HCT116 (cell line): ENCODE measurements around the gene GRIP1. TPM values are rescaled to one million over a fixed set of nuclear protein-coding genes. Genes with fewer than 3 reads are reported as not detected.

Source experiments
- ATAC-seq: fragments of 200-7000 bp; cut with Tn5 transposase; 2 replicates; pipeline ENCODE4 v1.9.1; 2020; ENCODE audit warnings: mild to moderate bottlenecking, moderate library complexity
- BruUV-seq: library from RNA; stranded (reverse); fragments of 400-500 nt; replicated peaks from 2 replicates; lab custom pipeline; 2021; lab: Mats Ljungman, UMichigan
- CTCF ChIA-PET: fragments of 300-600 bp; sonication (Branson Sonifier 250); formaldehyde crosslinking; loops from one replicate; lab custom pipeline; 2021; ENCODE audit warnings: antibody characterized with exemption; lab: Charles Lee
- POLR2A ChIA-PET: fragments of 300-600, 350-600 bp; sonication (Branson Sonifier 250); formaldehyde crosslinking; loops from one replicate; lab custom pipeline; 2021; ENCODE audit warnings: antibody characterized with exemption; lab: Charles Lee
- RAD21 ChIA-PET, 2 experiments: fragments of 300-600 bp; sonication (Branson Sonifier 250); formaldehyde crosslinking; loops; one replicate each; lab custom pipeline; 2023; ENCODE audit warnings: low total read pairs in 2 of 2; ENCODE audit not compliant: uncharacterized antibody in 2 of 2, unreplicated experiment in 2 of 2, low non-redundant PET in 1 of 2; lab: Charles Lee
- DNase-seq: peaks from one replicate; pipeline ENCODE4 v3.0.0-alpha.2; 2010; ENCODE audit warnings: low read depth, low spot score
- H2AFZ ChIP-seq: fragments of 200-600 bp; shearing (Covaris generic), sonication (generic); 2 replicates; pipeline ENCODE4 v1.6.1; 2017; ENCODE audit warnings: low read depth, mixed run types, mixed read lengths, antibody characterized with exemption, low read length; ENCODE audit not compliant: poor library complexity, severe bottlenecking
- H3K27ac ChIP-seq: 2 replicates; pipeline ENCODE4 v1.5.1; 2012; ENCODE audit warnings: low read depth, low read length
- H3K27me3 ChIP-seq: fragments of 200-600 bp; sonication (generic); 2 replicates; pipeline ENCODE4 v1.6.1; 2016; ENCODE audit warnings: mixed run types, low read length, mixed read lengths; ENCODE audit not compliant: insufficient read depth
- H3K36me3 ChIP-seq, 2 experiments: fragments of 200-500 bp in 1 of 2; fragments of 200-600 bp in 1 of 2; sonication (Bioruptor generic) in 1 of 2; sonication (generic) in 1 of 2; 2 replicates each; pipeline versions ENCODE4 v1.5.1 to v1.6.1; 2014 to 2016; ENCODE audit warnings: low read length in 2 of 2, inconsistent platforms in 1 of 2, mixed read lengths in 1 of 2, mixed run types in 1 of 2; ENCODE audit not compliant: insufficient read depth in 2 of 2, control insufficient read depth in 1 of 2
- H3K4me1 ChIP-seq, 2 experiments: fragments of 200-600 bp in 1 of 2; sonication (generic) in 1 of 2; 2 replicates each; pipeline versions ENCODE4 v1.5.1 to v1.6.1; 2012 to 2017; ENCODE audit warnings: low read length in 2 of 2, inconsistent platforms in 1 of 2, mild to moderate bottlenecking in 1 of 2, mixed read lengths in 1 of 2, mixed run types in 1 of 2, moderate library complexity in 1 of 2; ENCODE audit not compliant: insufficient read depth in 2 of 2, control insufficient read depth in 1 of 2
- H3K4me2 ChIP-seq: fragments of 200-600 bp; sonication (generic); 2 replicates; pipeline ENCODE4 v1.6.1; 2017; ENCODE audit warnings: mixed run types, low read length, mixed read lengths
- H3K4me3 ChIP-seq, 2 experiments: fragments of 200-600 bp in 1 of 2; sonication (generic) in 1 of 2; replicated peaks in 1 of 2; 2 replicates each; pipeline ENCODE4 v1.5.1; 2011 to 2016; ENCODE audit warnings: low read length in 2 of 2, control low read depth in 1 of 2, low read depth in 1 of 2, mild to moderate bottlenecking in 1 of 2, mixed read lengths in 1 of 2, mixed run types in 1 of 2
- H3K79me2 ChIP-seq: fragments of 200-600 bp; sonication (generic); 2 replicates; pipeline ENCODE4 v1.6.1; 2017; ENCODE audit warnings: mild to moderate bottlenecking, mixed run types, low read length, moderate library complexity, mixed read lengths; ENCODE audit not compliant: insufficient read depth
- H3K9ac ChIP-seq: fragments of 200-600 bp; sonication (generic); 2 replicates; pipeline ENCODE4 v1.6.1; 2016; ENCODE audit warnings: low read length, mixed read lengths
- H3K9me2 ChIP-seq: fragments of 200-600 bp; sonication (generic), shearing (Covaris generic); 2 replicates; pipeline ENCODE4 v1.6.1; 2017; ENCODE audit warnings: mixed run types, mild to moderate bottlenecking, moderate library complexity; ENCODE audit not compliant: insufficient read depth
- H3K9me3 ChIP-seq, 2 experiments: fragments of 200-500 bp in 1 of 2; fragments of 200-600 bp in 1 of 2; sonication (Bioruptor generic) in 1 of 2; sonication (generic) in 1 of 2; 2 replicates each; pipeline ENCODE4 v1.6.1; 2014 to 2017; ENCODE audit warnings: low read length in 2 of 2, mixed read lengths in 2 of 2, inconsistent platforms in 1 of 2, low read depth in 1 of 2, mild to moderate bottlenecking in 1 of 2, mixed run types in 1 of 2, moderate library complexity in 1 of 2; ENCODE audit not compliant: control insufficient read depth in 1 of 2, insufficient read depth in 1 of 2
- H4K20me1 ChIP-seq: fragments of 200-600 bp; sonication (generic), shearing (Covaris generic); 2 replicates; pipeline ENCODE4 v1.6.1; 2017; ENCODE audit warnings: mixed run types, mild to moderate bottlenecking, moderate library complexity; ENCODE audit not compliant: insufficient read depth
- CBX3 ChIP-seq: IDR thresholded peaks from 2 replicates; pipeline ENCODE4 v1.6.1; 2012; ENCODE audit warnings: low read depth
- FOSL1 ChIP-seq: IDR thresholded peaks from 2 replicates; pipeline ENCODE4 v1.6.1; 2012; ENCODE audit warnings: low read depth
- JUND ChIP-seq: IDR thresholded peaks from 2 replicates; pipeline ENCODE4 v1.6.1; 2012
- REST ChIP-seq: IDR thresholded peaks from 2 replicates; pipeline ENCODE4 v1.6.1; 2012; ENCODE audit warnings: low read depth
- SIN3A ChIP-seq: IDR thresholded peaks from 2 replicates; pipeline ENCODE4 v1.6.1; 2012; ENCODE audit warnings: low read depth
- SP1 ChIP-seq: IDR thresholded peaks from 2 replicates; pipeline ENCODE4 v1.6.1; 2012; ENCODE audit warnings: low read depth
- TCF7L2 ChIP-seq: IDR thresholded peaks from 2 replicates; pipeline ENCODE4 v1.7.0; 2011; ENCODE audit warnings: borderline replicate concordance, inconsistent platforms; ENCODE audit not compliant: insufficient read depth, insufficient read length; ENCODE audit errors: extremely low read depth
- ZFX ChIP-seq: fragments of 450-650 bp; IDR thresholded peaks from 2 replicates; pipeline ENCODE4 v1.6.1; 2017
- intact Hi-C: fragments of 100-400 bp; cut with micrococcal nuclease; formaldehyde crosslinking; loops from 2 replicates; pipeline ENCODE4 v1.10.0; 2022
- total RNA-seq: library from RNA; stranded (reverse); gene quantifications from one replicate; pipeline ENCODE4 v1.2.1, GENCODE V29; 2021; ENCODE audit not compliant: unreplicated experiment

Gene GRIP1
- total RNA-seq, 1 experiment from 2014 or later = not detected

GRCh38 chr12:66449531-66449930 is 229.3 kb downstream of the GRIP1 start:
- TF ChIP-seq SP1 (no peak), ZFX (no peak), SIN3A (no peak), FOSL1 (no peak), CBX3 (no peak), REST (no peak), JUND (no peak), TCF7L2 (no peak)
- Histone ChIP-seq H3K27ac (no peak overlapping the region), H3K27me3 (peaks cover 69% of the 10 kb centered on the region), H3K4me3 (no peak overlapping the region), H2AFZ (no peak overlapping the region), H3K9me3 (no peaks in the 10 kb centered on the region), H3K9ac (no peak overlapping the region), H4K20me1 (no peaks in the 10 kb centered on the region), H3K4me2 (no peak overlapping the region), H3K36me3 (no peaks in the 10 kb centered on the region), H3K9me2 (no peaks in the 10 kb centered on the region), H3K79me2 (no peaks in the 10 kb centered on the region), H3K4me1 (0 out of 4 replicates have a peak, but pooled peaks cover 0 to 3% of the 10 kb centered on the region in 2 experiments)
- ChIA-PET CTCF (interaction anchor here (0.7 kb wide), 1 partner anchor 65 kb away, joined by 4 read pairs; no protein-coding TSS in a partner anchor), POLR2A (no interaction called here), RAD21 (no interaction called here)
- ATAC-seq = no peak
- intact Hi-C loops = no loop called here
- BruUV-seq = no TSS peak
- no peak for DNase-seq
